ENCODE measurements around the gene WFDC1. TPM values are rescaled to one million over a fixed set of nuclear protein-coding genes. Genes with fewer than 3 reads are reported as not detected.

Gene WFDC1
- total and polyA plus RNA-seq, 2 donors (not counting 1 experiment from before 2014, with no cell fraction given) = 32.1 to 34.0 TPM

DNA sequence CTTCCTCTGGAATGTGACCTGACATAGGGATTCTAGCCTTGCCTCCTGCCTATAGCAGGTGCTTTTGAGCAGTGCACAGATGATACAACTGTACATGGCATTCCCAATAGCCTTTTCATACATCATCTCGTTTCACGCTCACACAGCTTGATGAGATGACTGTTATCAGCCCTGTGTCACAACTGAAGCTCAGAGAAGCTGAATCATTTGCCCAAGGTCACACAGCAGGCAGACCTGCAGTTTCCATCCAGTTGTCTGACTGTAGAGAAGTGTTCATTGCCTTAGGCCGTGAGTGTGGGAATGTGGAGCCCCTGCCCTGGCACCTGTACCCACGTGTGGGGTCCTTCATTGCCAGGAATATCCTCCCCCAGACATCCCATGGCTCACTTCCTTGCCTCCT is 20.1 kb downstream of the WFDC1 start:
- no peak for TF ChIP-seq CTCF (conservative IDR thresholded peaks at IDR 0.05 in 1 of 2, IDR thresholded peaks at IDR 0.05 in 1 of 2; ENCODE audit: low read depth in 1 of 2, low read length in 2 of 2)
- TF ChIP-seq EZH2 (IDR thresholded peaks at IDR 0.05; ENCODE audit: low read length, missing control alignments) = no peak

GRCh38 chr16:84315422-84315821 is 20.7 kb downstream of the WFDC1 start:
- no peak overlapping the region for H3K9ac ChIP-seq (ENCODE audit: insufficient read depth, low read length)
- no peaks in the 10 kb centered on the region for H3K36me3 ChIP-seq (ENCODE audit: control insufficient read depth, insufficient read depth, low read length)
- H3K9me3 ChIP-seq (ENCODE audit: control insufficient read depth, insufficient read depth, low read depth, low read length) = no peaks in the 10 kb centered on the region
- no peak overlapping the region for H2AFZ ChIP-seq (ENCODE audit: low read length)
- H3K27ac ChIP-seq (ENCODE audit: insufficient read depth, low read length) = no peak overlapping the region
- no peak for TF ChIP-seq EZH2 (IDR thresholded peaks at IDR 0.05; ENCODE audit: low read length, missing control alignments)
- H3K4me3 ChIP-seq (replicated peaks in 1 of 4; ENCODE audit: control extremely low read depth in 1 of 4, insufficient read depth in 1 of 4, low read depth in 3 of 4, low read length in 4 of 4) = no peak overlapping the region
- H3K4me1 ChIP-seq (ENCODE audit: control insufficient read depth, extremely low read depth, insufficient read depth, low read length) = no peaks in the 10 kb centered on the region
- no peak overlapping the region for H3K4me2 ChIP-seq (ENCODE audit: extremely low read depth, insufficient read depth, low read length)
- H3K79me2 ChIP-seq (ENCODE audit: control insufficient read depth, insufficient read depth, low read length) = no peaks in the 10 kb centered on the region
- DNase-seq (ENCODE audit: low read depth in 2 of 2) = no peak
- H3K27me3 ChIP-seq (ENCODE audit: control insufficient read depth, insufficient read depth, low read length) = peaks cover 5% of the 10 kb centered on the region
- H4K20me1 ChIP-seq (ENCODE audit: control insufficient read depth, extremely low read depth, insufficient read depth, low read length) = no peaks in the 10 kb centered on the region

More for the DNA sequence above, 20.1 kb downstream of the WFDC1 start:
- H3K9ac ChIP-seq (ENCODE audit: insufficient read depth, low read length) = no peak overlapping the region
- no peaks in the 10 kb centered on the region for H3K36me3 ChIP-seq (ENCODE audit: control insufficient read depth, insufficient read depth, low read length)
- peaks cover 5% of the 10 kb centered on the region for H3K27me3 ChIP-seq (ENCODE audit: control insufficient read depth, insufficient read depth, low read length)
- H4K20me1 ChIP-seq (ENCODE audit: control insufficient read depth, extremely low read depth, insufficient read depth, low read length) = no peaks in the 10 kb centered on the region
- no peaks in the 10 kb centered on the region for H3K79me2 ChIP-seq (ENCODE audit: control insufficient read depth, insufficient read depth, low read length)
- no peak overlapping the region for H3K4me3 ChIP-seq (replicated peaks in 1 of 4; ENCODE audit: control extremely low read depth in 1 of 4, insufficient read depth in 1 of 4, low read depth in 3 of 4, low read length in 4 of 4)
- H3K27ac ChIP-seq (ENCODE audit: insufficient read depth, low read length) = no peak overlapping the region
- H3K4me2 ChIP-seq (ENCODE audit: extremely low read depth, insufficient read depth, low read length) = no peak overlapping the region
- H3K9me3 ChIP-seq (ENCODE audit: control insufficient read depth, insufficient read depth, low read depth, low read length) = no peaks in the 10 kb centered on the region
- H2AFZ ChIP-seq (ENCODE audit: low read length) = no peak overlapping the region
- DNase-seq (ENCODE audit: low read depth in 2 of 2) = no peak
- H3K4me1 ChIP-seq (ENCODE audit: control insufficient read depth, extremely low read depth, insufficient read depth, low read length) = no peaks in the 10 kb centered on the region

- Histone ChIP-seq H3K4me1 (ENCODE audit: control insufficient read depth, extremely low read depth, insufficient read depth, low read length) (no peaks in the 10 kb centered on the region), H3K4me2 (ENCODE audit: extremely low read depth, insufficient read depth, low read length) (no peak overlapping the region), H3K27me3 (ENCODE audit: control insufficient read depth, insufficient read depth, low read length) (peaks cover 5% of the 10 kb centered on the region), H3K4me3 (replicated peaks in 1 of 4; ENCODE audit: control extremely low read depth in 1 of 4, insufficient read depth in 1 of 4, low read depth in 3 of 4, low read length in 4 of 4) (no peak overlapping the region), H3K9ac (ENCODE audit: insufficient read depth, low read length) (no peak overlapping the region), H2AFZ (ENCODE audit: low read length) (no peak overlapping the region), H3K79me2 (ENCODE audit: control insufficient read depth, insufficient read depth, low read length) (no peaks in the 10 kb centered on the region), H3K27ac (ENCODE audit: insufficient read depth, low read length) (no peak overlapping the region), H4K20me1 (ENCODE audit: control insufficient read depth, extremely low read depth, insufficient read depth, low read length) (no peaks in the 10 kb centered on the region), H3K9me3 (ENCODE audit: control insufficient read depth, insufficient read depth, low read depth, low read length) (no peaks in the 10 kb centered on the region), H3K36me3 (ENCODE audit: control insufficient read depth, insufficient read depth, low read length) (no peaks in the 10 kb centered on the region)
- DNase-seq (ENCODE audit: low read depth in 2 of 2) = no peak
- no peak for TF ChIP-seq EZH2 (IDR thresholded peaks at IDR 0.05; ENCODE audit: low read length, missing control alignments)
- no peak for TF ChIP-seq CTCF (conservative IDR thresholded peaks at IDR 0.05 in 1 of 2, IDR thresholded peaks at IDR 0.05 in 1 of 2; ENCODE audit: low read depth in 1 of 2, low read length in 2 of 2)
Observed at GRCh38 chr16:84318091-84318975, 23.7 kb downstream of the WFDC1 start.
